ENCODE results near the gene PGBD1. TPM values are rescaled to one million over a fixed set of nuclear protein-coding genes. Genes with fewer than 3 reads are reported as not detected.
A peak's percentile ranks its signal among the peaks of the same experiment; 100 is the strongest.

PGBD1 gene, protein sequence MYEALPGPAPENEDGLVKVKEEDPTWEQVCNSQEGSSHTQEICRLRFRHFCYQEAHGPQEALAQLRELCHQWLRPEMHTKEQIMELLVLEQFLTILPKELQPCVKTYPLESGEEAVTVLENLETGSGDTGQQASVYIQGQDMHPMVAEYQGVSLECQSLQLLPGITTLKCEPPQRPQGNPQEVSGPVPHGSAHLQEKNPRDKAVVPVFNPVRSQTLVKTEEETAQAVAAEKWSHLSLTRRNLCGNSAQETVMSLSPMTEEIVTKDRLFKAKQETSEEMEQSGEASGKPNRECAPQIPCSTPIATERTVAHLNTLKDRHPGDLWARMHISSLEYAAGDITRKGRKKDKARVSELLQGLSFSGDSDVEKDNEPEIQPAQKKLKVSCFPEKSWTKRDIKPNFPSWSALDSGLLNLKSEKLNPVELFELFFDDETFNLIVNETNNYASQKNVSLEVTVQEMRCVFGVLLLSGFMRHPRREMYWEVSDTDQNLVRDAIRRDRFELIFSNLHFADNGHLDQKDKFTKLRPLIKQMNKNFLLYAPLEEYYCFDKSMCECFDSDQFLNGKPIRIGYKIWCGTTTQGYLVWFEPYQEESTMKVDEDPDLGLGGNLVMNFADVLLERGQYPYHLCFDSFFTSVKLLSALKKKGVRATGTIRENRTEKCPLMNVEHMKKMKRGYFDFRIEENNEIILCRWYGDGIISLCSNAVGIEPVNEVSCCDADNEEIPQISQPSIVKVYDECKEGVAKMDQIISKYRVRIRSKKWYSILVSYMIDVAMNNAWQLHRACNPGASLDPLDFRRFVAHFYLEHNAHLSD
- 1 to 10 TPM in 1 of 2 donors, under 1 TPM in 1; 0.39 to 2.3 TPM for total RNA-seq

DNA sequence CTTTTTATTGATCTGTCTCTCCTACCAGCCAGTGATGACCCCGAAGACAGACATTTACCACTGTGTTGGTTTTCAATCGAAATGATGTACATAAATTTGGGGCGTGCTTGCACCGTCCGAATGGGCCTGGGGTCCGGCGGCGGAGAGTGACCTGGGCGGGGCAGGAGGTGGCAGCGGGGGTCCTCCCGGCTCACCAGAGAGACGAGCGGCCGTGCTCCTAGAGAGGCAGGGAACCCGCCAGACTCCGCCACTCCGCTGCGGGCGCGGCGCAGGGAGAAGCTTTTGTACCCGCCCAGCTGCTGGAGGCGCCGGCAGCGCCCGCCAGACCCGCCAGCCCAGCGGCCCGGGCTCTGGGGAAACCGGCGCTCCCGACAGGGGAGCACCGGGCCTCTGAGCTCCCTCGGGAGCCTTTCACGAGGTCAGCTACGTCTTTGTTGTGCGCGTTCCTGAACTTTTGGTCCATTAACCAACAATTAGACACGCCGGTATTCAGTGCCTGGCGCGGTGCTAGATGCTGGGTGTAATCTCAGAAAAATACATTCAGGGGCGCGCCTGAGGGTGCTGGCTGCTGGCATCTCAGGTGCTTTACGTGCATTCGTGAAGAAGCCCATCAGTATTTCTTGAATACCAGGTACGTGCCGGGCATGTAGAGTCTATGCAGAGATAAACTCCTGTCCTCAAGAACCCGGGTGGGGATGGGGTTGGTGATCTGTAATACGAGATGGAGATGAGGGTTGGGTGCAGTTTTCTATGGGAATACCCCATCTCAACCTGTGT lies at the start of gene PGBD1:
PGBD1 (plus strand) TSS at position 285 of the 777 bp plus-strand sequence. CDS start 2,242 bp downstream, outside the sequence.
- peak in 1 of 2 donors; percentile 67 for DNase-seq (ENCODE audit: low spot score in 2 of 2)
- ATAC-seq, result peak; percentile 86 to 93
- Mint-ChIP-seq H3K27ac (no peak within 1 kb of the TSS), H3K36me3 (peaks cover 36 to 37% of the 10 kb centered on the region in 2 donors), H3K9me3 (no peaks in the 10 kb centered on the region)

DNA sequence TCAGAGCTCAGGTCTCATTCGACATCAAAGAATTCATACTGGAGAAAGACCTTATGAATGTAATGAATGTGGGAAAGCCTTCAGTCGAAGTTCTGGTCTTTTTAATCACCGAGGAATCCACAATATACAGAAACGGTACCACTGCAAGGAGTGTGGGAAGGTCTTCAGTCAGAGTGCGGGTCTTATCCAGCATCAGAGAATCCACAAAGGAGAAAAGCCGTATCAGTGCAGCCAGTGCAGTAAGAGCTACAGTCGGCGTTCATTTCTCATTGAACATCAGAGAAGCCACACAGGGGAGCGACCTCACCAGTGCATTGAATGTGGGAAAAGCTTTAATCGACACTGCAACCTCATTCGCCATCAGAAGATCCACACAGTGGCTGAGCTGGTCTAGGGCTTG lies 48.6 kb upstream of the PGBD1 start:
- H3K36me3 Mint-ChIP-seq, result peaks cover 0 to 7% of the 10 kb centered on the region in 2 donors
- ATAC-seq, result no peak

DNA sequence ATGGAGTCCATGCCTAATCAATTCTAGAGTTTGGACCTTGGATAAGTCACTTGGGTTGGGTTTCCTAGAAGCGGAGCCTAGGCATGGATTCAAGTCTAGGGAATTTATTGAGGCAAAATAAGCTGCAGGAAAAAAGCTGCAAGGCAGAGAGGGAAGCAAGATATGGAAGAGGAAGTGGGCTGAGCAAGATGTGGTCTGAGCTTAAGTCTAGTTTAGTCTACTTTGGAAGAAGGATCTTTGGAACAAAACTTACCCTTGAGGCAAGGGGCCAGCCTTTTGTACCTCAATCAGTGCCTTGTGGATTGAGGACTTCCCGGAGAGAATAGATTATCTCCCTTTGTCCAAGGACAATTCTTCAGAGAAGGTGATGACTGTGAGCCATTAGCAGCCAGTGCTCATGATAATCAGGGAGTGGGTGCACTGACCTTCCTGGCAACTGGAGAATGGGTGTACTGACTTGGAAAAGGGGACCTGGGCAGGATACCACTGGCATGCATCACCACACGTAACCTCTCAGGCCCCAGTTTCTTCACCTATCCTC lies 45.4 kb upstream of the PGBD1 start:
- peaks cover 0 to 7% of the 10 kb centered on the region in 2 donors for H3K36me3 Mint-ChIP-seq
- ATAC-seq (no peak), DNase-seq (ENCODE audit: low spot score in 2 of 2) (no peak)
- no peaks in the 10 kb centered on the region for H3K9me3 Mint-ChIP-seq
- no peak overlapping the region for H3K27ac Mint-ChIP-seq

More for the DNA sequence above, 48.6 kb upstream of the PGBD1 start:
- Mint-ChIP-seq H3K9me3 (no peaks in the 10 kb centered on the region), H3K27ac (no peak overlapping the region)
- DNase-seq (ENCODE audit: low spot score in 2 of 2), result no peak

DNA sequence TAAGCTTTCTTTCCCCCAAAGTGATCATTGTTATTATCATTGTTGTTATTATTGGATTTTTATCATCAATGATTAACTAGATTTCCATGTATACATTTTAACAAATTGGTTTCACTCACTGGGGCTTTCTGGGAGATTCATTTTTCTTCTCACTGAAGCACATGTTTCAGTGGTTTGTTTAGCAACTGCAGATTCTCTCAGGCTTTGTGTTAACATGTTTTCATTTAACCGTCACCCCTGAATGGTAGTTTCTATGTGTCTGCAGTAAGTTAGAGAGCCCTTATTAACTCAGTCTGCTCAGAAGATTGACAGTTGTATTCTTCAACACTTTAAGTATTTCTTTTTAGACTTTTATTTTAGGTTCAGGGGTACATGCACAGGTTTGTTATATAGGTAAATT lies 41.7 kb upstream of the PGBD1 start:
- DNase-seq (ENCODE audit: low spot score in 2 of 2) (no peak), ATAC-seq (no peak)
- Mint-ChIP-seq H3K9me3 (no peaks in the 10 kb centered on the region), H3K27ac (no peak overlapping the region), H3K36me3 (peaks cover 0 to 5% of the 10 kb centered on the region in 2 donors)

DNA sequence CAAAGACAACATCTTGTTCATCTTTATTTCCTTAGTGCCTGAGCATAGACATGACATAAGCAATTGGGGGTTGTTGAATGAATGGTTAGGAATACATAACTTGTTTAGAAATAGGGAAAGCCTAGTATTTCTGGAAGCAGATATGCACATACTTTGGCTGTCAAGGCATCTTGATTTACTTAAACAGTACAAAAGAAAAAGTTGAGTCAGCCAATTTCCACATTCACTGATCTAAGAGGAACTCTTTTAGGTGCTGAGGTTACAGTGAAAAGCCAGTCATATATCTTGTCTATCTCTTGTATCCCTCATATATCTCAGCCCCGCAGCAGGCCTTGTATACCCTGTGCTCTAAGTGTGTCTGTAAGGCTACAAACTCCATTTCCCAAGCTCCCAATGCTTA lies 40.9 kb upstream of the PGBD1 start:
- ATAC-seq, result no peak
- DNase-seq (ENCODE audit: low spot score in 2 of 2), result no peak
- no peak overlapping the region for H3K27ac Mint-ChIP-seq
- H3K36me3 Mint-ChIP-seq, result peaks cover 6 to 13% of the 10 kb centered on the region in 2 donors
- no peaks in the 10 kb centered on the region for H3K9me3 Mint-ChIP-seq

DNA sequence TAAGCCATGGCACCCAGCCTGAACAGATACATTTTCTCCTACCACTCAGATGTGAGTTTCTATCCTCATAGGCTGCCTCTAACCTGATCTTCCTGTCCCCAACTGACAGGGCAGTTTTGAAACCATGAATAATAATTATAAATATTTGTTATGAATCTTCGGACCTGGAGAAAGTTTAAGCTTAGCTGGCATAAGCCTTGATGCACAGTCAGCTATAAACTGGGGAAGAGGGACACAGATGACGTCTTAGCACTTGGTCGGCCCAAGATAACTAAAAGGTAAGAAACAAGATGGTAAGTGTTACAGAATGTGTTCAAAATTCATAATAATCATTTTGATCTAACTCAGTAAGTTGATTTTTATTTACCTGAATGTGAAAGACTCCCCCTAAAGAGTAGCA lies 37.4 kb upstream of the PGBD1 start:
- ATAC-seq (no peak), DNase-seq (ENCODE audit: low spot score in 2 of 2) (no peak)
- H3K9me3 Mint-ChIP-seq, result no peaks in the 10 kb centered on the region
- H3K36me3 Mint-ChIP-seq, result peaks cover 22 to 29% of the 10 kb centered on the region in 2 donors
- H3K27ac Mint-ChIP-seq, result no peak overlapping the region

DNA sequence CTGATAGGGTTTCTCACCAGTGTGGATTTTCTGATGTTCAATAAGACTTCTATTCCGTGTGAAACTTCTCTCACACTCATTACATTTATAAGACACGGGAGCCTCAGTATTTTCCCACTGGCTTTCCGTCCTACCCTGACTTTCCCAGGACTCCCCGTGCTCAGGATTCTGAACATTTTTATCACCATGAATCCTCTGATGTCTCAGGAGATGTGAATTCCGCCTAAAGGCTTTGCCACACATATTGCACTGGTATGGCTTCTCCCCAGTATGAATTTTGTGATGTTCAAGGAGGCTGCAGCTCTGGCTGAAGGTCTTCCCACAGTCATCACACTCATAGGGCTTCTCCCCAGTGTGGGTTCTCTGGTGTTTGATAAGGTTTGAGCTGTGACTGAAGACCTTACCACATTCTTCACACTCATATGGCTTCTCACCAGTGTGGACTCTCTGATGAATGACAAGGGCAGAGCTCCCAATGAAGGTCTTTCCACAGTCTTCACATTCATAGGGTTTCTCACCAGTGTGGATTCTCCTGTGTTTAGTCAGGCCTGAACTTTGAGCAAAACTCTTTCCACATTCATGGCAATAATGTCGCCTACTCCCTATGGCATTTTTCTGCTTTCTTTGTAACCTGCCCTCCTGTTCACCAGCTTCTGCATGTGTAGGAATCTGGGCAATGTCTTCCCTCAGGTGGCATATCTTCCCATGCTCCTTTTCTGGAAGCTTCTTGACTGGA lies 36.0 kb upstream of the PGBD1 start:
- no peak for DNase-seq (ENCODE audit: low spot score in 2 of 2)

DNA sequence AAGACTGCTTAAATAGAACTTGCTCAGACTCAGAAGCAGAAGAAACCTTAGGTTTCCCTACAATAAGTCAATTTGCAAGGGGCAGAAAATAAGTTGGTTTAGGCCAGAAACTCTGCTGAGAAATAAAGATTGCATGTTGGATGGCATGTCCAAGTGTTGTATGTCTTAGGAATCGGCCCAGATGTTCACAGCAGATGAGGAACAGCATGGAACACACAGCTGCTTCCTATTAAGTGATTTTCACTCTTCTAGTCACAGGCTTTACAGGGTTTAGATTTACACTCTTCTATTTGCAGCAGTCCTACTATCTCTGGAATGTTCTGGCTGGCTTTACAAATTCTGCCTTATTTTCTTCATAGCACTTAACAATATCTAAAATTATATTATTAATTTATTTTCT lies 32.5 kb upstream of the PGBD1 start:
- H3K9me3 Mint-ChIP-seq, result peaks cover 0 to 5% of the 10 kb centered on the region in 2 donors
- ATAC-seq (no peak), DNase-seq (ENCODE audit: low spot score in 2 of 2) (no peak)
- peaks cover 30 to 37% of the 10 kb centered on the region in 2 donors for H3K36me3 Mint-ChIP-seq
- H3K27ac Mint-ChIP-seq, result no peak overlapping the region

More for the DNA sequence above, 36.0 kb upstream of the PGBD1 start:
- no peaks in the 10 kb centered on the region for H3K9me3 Mint-ChIP-seq
- H3K27ac Mint-ChIP-seq, result no peak overlapping the region
- no peak for ATAC-seq
- peaks cover 22 to 29% of the 10 kb centered on the region in 2 donors for H3K36me3 Mint-ChIP-seq

DNA sequence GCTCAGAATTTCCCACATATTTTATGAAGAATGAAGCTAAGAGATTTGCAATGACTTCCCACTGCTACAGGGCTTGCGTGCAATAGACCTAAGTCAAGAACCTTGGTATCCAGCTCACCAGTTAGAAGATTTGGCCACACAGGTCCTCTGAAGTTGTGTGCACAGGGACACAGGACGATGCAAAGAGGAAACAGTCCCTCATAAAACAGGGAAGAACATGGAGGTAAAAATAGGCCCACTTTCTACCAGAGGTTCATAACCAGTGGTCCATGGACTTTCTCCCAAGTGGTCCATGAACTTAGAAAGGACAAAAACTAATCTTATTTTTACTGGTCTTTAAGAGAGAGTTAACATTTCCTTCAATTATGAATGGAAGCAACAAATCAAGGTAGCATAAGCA lies 30.6 kb upstream of the PGBD1 start:
- Mint-ChIP-seq H3K9me3 (peaks cover 0 to 5% of the 10 kb centered on the region in 2 donors), H3K36me3 (peaks cover 22 to 23% of the 10 kb centered on the region in 2 donors), H3K27ac (no peak overlapping the region)
- ATAC-seq (no peak), DNase-seq (ENCODE audit: low spot score in 2 of 2) (no peak)

DNA sequence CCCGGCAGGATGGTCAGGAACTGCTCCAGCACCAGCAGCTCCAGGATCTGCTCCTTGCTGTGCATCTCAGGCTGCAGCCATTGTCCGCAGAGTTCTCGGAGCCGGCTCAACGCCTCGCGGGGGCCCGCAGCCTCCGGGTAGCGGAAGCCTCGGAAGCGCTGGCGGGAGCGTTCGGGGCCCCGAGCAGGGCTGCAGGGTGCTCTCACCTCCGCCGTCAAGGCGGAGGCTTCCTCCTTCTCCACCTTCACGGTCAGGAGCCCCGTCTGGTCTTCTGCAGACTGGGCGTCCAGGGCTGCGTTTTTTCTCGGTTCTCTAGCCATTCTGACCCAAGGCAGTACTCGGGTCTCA lies 29.7 kb upstream of the PGBD1 start:
- ATAC-seq (peak; percentile 74), DNase-seq (ENCODE audit: low spot score in 2 of 2) (peak; percentile 34 to 58)
- Mint-ChIP-seq H3K27ac (peak overlapping the region; percentile 85 to 98), H3K36me3 (peaks cover 13 to 15% of the 10 kb centered on the region in 2 donors), H3K9me3 (peaks cover 0 to 5% of the 10 kb centered on the region in 2 donors)

DNA sequence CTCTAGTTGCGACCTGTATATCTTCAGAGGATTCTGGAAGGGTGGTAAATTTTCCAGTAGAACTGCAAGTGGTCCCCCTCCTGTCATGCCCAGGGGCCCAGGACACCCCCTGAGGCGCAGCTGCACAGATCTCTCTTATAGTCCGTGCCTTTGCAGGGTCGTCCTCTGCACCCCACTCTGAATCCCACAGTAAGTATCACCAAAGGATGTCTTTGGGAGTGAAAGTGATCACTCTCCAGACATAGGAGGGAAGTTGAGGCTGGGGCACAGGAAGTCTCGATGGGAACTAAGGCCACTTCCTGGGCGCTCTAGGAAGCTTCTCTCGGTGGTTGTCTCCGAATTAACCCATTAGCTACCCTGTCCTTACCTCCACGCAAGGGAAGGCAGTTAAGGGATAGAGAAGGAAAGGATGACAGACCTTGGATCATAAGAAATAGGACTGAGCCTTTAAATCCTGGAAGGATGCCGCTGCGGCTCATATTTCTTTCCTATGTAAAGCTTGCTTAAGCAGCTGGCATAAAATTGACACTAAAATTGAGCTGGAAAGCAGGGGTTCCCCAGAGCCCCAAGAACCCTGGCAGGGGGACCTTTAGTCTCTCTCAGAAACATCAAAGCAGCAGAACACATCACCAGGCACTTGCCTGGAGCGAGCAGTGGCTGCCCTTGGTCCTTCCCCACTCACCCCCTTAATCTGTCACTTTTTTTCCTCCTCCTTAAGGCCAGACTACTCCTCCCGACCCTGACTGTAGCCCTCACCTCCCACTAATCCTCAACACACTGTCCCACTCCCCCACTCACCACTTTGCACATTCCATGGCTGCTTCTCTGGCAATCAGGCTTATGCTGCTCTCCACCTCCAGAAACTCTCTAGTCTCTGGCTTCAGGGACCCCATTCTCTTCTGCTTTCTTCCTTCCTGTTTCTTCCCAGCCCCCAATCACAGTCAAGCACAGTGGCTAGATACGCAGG lies 29.1 kb upstream of the PGBD1 start, which contains the start of gene ZKSCAN4:
ZKSCAN4 (minus strand) TSS at position 261 of the 967 bp plus-strand sequence. CDS start 289 bp downstream, outside the sequence.
- ATAC-seq (peak; percentile 66 to 86), DNase-seq (ENCODE audit: low spot score in 2 of 2) (peak in 1 of 2 donors; percentile 78)
- Mint-ChIP-seq H3K36me3 (peaks cover 13 to 15% of the 10 kb centered on the region in 2 donors), H3K27ac (peak within 1 kb of the TSS; percentile 85 to 98), H3K9me3 (peaks cover 0 to 5% of the 10 kb centered on the region in 2 donors)

DNA sequence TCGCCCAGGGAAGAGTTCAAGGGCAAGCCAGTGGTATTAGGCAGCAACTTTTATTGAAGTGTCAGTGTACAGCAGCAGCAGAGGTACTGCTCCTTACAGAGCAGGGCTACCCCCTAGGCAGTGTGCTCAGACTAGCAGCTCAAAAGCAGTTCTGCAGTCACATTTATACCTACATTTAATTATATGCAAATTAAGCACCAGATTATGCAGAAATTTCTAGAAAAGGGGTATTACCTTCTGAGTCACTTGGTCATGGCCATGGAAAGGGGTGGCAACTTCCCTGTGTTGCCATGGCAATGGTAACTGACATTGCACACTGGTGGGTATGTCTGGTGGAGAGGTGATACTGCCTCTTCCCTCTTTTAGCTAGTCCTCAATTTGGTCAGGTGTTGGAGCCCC lies 27.3 kb upstream of the PGBD1 start:
- peak; percentile 55 to 57 for ATAC-seq

DNA sequence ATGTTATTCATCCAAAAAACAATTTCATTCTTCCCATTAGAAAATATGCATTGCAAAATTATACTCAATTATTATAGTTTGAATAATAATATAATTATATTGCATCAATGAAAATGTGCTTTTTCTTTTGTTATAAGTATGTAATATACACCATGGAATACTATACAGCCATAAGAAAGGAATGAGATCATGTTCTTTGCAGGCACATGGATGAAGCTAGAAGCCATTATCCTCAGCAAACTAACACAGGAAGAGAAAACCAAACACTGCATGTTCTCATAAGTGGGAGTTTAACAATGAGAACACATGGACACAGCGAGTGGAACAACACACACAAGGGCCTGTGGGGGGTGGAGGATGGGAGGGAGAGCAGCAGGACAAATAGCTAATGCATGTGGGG lies 24.3 kb upstream of the PGBD1 start:
- Mint-ChIP-seq H3K27ac (no peak overlapping the region), H3K36me3 (peaks cover 21 to 22% of the 10 kb centered on the region in 2 donors), H3K9me3 (peaks cover 17 to 19% of the 10 kb centered on the region in 2 donors)
- DNase-seq (ENCODE audit: low spot score in 2 of 2) (no peak), ATAC-seq (no peak)

More for the DNA sequence above, 27.3 kb upstream of the PGBD1 start:
- no peak for DNase-seq (ENCODE audit: low spot score in 2 of 2)
- peaks cover 21 to 23% of the 10 kb centered on the region in 2 donors for H3K36me3 Mint-ChIP-seq
- peaks cover 10 to 12% of the 10 kb centered on the region in 2 donors for H3K9me3 Mint-ChIP-seq
- H3K27ac Mint-ChIP-seq, result no peak overlapping the region

DNA sequence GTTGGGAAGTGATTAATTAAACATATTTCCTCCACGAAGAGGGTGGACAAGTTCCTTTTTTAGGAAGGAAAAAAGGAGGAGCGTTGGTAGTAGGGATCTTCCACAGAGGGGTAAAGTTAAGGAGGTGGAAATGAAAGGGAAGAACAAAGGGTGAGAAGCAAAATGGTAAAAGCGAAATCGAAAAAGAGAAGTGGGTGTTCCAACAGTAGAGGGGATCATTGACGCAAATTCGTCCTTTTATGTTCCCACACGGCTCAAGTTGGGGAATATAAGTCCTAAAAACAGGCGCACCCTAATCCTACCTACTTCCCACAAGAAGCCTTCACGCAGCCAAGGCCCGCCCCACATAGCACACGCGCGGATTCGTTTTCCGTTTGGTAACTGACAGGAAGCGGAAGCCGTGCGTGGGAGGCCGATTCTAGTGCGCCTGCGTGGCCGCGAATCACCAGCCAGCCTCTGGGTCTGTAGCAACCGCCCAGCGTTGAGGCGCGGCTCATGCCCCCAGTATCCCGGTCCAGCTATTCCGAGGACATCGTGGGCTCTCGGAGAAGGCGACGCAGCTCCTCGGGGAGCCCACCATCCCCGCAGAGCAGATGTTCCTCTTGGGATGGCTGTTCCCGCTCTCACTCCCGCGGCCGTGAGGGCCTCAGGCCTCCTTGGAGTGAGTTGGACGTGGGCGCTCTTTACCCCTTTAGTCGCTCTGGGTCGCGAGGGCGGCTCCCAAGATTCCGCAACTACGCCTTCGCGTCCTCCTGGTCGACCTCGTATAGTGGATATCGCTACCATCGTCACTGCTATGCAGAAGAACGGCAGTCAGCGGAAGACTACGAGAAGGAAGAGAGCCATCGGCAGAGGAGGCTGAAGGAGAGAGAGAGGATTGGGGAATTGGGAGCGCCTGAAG lies 22.2 kb upstream of the PGBD1 start, which contains the start of gene NKAPL:
NKAPL (plus strand) TSS at position 421 of the 901 bp plus-strand sequence; CDS start at position 496, 75 bp downstream.
- peaks cover 20 to 21% of the 10 kb centered on the region in 2 donors for H3K36me3 Mint-ChIP-seq
- H3K9me3 Mint-ChIP-seq, result peaks cover 12 to 19% of the 10 kb centered on the region in 2 donors
- peak within 1 kb of the TSS in 1 of 2 donors; percentile 67 for H3K27ac Mint-ChIP-seq
- peak; percentile 16 to 68 for ATAC-seq
- DNase-seq (ENCODE audit: low spot score in 2 of 2), result peak; percentile 48 to 61
